Measurements from ENCODE around the gene CHD6.

Gene CHD6

GRCh38 chr20:41622584-41622983, 4.4 kb upstream of the CHD6 start:
- DNase-seq = no peak

- no peak for DNase-seq
Measured at GRCh38 chr20:41621971-41622370, 3.8 kb upstream of the CHD6 start.

GRCh38 chr20:41621421-41621820, 3.2 kb upstream of the CHD6 start:
- no peak for DNase-seq

GRCh38 chr20:41619360-41620100, 1.4 kb upstream of the CHD6 start:
- DNase-seq = no peak

GRCh38 chr20:41618807-41619311, 682 bp upstream of the CHD6 start:
- DNase-seq = no peak

GRCh38 chr20:41617059-41617901, 897 bp downstream of the CHD6 start:
- peak; percentile 41 for DNase-seq

- no peak for DNase-seq
Measured at GRCh38 chr20:41616228-41616627, 1.9 kb downstream of the CHD6 start.

- DNase-seq = no peak
Measured at GRCh38 chr20:41615676-41616075, 2.5 kb downstream of the CHD6 start.

GRCh38 chr20:41615110-41615509, 3.1 kb downstream of the CHD6 start:
- no peak for DNase-seq

- no peak for DNase-seq
Measured at GRCh38 chr20:41613321-41613720, 4.9 kb downstream of the CHD6 start.

- no peak for DNase-seq
Measured at GRCh38 chr20:41609474-41609873, 8.7 kb downstream of the CHD6 start.

GRCh38 chr20:41608606-41609005, 9.6 kb downstream of the CHD6 start:
- DNase-seq = no peak

GRCh38 chr20:41607791-41608190, 10.4 kb downstream of the CHD6 start:
- no peak for DNase-seq

- no peak for DNase-seq
Measured at GRCh38 chr20:41604002-41604401, 14.2 kb downstream of the CHD6 start.

GRCh38 chr20:41601742-41602141, 16.4 kb downstream of the CHD6 start:
- no peak for DNase-seq

- DNase-seq = no peak
Measured at GRCh38 chr20:41600926-41601631, 17.1 kb downstream of the CHD6 start.

- DNase-seq = no peak
Measured at GRCh38 chr20:41599699-41600104, 18.5 kb downstream of the CHD6 start.

GRCh38 chr20:41598719-41599118, 19.5 kb downstream of the CHD6 start:
- no peak for DNase-seq

- DNase-seq = no peak
Measured at GRCh38 chr20:41594514-41595322, 23.5 kb downstream of the CHD6 start.

GRCh38 chr20:41592516-41593216, 25.5 kb downstream of the CHD6 start:
- DNase-seq = no peak

GRCh38 chr20:41587956-41588355, 30.2 kb downstream of the CHD6 start:
- DNase-seq = no peak

GRCh38 chr20:41587523-41587922, 30.7 kb downstream of the CHD6 start:
- no peak for DNase-seq
